ENCODE data around the gene CEP131.

Gene CEP131

DNA sequence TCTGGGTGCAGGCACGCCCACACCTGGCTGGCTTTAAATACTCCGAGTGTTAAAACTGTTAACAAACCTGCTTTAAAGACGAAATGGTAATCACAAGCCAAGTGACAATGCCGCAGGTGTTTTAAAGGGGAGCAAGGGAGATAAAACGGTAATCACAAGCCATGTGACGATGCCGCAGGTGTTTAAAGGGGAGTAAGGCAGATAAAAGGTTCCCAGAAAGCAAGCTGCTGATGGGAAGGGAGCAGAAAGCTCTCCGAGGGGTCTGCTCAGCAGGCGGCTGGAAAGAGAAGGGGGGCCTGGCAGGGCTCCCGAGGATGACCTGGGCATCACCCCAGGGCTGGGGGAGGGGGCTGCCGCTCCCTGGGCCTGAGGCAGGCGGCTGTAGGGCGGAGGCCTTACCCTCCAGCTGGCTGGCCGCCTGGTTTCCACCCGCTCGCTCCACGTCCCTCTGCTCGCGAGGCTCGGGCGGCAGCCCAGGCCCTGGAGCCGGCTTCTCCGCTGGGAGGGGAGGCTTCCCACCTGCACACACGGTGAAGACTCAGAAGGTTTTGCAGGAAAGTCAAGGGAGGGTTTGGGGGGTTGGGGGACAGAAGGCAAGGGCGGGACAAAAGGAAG, 28.4 kb upstream of the CEP131 start:
- no peak for DNase-seq

GRCh38 chr17:81250286-81251093, 27.7 kb upstream of the CEP131 start:
- no peak for DNase-seq

DNA sequence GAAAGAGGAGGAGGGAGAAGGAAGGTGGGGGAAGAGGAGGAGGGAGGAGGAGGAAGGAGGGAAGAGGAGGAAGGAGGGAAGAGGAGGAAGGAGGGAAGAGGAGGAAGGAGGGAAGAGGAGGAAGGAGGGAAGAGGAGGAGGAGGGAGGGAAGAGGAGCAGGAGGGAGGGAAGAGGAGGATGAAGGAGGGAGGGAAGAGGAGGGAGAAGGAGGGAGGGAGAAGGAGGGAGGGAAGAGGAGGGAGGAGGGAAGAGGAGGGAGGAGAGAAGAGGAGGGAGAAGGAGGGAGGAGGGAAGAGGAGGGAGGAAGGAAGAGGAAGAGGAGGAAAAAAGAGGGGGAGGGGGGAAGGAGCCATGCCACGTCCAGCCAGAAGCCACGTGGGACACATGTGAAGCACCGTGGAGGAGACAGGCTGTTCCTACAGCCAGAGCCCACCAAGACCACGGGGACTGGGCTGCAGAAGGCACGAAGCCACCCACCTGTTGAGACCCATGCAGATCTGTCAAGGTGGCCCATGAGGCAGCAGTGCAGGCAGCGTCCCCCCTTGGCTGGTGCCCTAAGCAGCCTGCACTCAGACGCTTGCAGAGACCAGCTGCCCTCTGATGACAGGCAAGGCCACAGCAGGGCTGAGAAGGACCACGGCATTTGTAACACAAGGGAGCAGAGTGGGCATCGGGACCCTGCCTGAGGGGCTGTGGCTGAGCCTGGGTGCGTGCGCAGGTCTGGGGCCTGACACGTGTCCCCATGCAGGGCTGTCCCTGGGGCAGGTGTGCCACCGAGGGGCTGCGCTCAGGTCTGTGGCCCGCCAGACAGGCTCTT, 26.7 kb upstream of the CEP131 start:
- DNase-seq = no peak

- no peak for DNase-seq
Measured at GRCh38 chr17:81248649-81249048, 25.9 kb upstream of the CEP131 start.

DNA sequence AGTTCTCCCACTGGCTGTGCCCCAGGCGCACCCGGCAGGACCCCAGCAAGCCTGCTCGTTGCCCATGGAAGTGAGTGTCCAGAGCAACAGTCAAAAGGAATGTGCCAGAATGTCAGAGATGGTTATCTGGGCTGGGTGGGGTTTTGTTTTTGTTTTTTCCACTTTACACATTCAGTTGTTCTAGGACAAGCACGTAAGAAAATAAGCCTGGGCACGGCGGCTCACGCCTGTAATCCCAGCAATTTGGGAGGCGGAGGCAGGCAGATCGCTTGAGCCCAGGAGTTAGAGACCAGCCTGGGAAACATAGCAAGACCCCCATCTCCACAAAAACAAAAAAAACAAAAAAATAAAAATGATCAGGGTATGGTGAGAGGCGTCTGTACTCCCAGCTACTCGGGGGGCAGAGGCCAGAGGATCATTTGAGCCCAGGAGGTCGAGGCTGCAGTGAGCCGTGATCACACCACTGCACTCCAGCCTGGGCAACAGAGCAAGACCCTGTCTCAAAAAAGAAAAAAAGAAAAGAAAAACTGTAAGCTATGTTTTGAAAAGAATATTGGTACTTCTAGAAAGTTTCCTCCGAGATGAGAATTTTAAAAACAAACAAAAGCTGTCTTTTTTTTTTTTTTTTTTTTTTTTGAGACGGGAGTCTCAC, 24.7 kb upstream of the CEP131 start:
- no peak for DNase-seq

DNA sequence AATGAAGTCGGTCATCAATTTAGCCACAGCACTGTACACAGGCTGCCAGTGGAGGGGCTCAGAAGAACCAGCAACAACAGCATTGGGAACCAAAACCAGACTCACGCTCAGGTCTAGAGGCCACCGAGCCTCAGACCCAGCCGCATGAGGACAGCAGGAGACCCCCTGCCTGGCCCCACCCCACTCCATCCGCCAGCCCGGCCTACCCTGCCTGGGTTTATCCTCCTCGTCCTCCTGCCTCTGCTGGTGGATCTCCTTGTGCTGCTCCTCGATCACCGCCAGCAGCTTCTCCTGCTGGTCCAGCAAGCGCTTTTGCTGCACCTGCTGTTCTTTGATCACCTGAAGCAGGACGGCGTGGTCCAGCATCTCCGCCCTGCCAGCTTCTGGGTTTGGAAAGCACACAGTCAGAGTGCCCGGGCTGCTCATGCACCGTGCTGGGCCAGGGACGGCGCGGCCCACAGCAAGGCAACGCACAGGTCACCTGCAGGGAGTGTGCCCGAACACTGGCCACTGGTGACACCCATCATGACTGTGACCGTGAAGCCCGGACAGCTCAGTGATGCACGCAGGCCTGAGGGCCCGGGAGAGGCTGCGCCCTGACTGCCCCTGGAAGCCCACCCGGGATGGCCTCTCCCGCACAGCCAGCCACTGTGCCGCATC, 24.0 kb upstream of the CEP131 start:
- DNase-seq = no peak

GRCh38 chr17:81246343-81246670, 23.5 kb upstream of the CEP131 start:
- DNase-seq = no peak

DNA sequence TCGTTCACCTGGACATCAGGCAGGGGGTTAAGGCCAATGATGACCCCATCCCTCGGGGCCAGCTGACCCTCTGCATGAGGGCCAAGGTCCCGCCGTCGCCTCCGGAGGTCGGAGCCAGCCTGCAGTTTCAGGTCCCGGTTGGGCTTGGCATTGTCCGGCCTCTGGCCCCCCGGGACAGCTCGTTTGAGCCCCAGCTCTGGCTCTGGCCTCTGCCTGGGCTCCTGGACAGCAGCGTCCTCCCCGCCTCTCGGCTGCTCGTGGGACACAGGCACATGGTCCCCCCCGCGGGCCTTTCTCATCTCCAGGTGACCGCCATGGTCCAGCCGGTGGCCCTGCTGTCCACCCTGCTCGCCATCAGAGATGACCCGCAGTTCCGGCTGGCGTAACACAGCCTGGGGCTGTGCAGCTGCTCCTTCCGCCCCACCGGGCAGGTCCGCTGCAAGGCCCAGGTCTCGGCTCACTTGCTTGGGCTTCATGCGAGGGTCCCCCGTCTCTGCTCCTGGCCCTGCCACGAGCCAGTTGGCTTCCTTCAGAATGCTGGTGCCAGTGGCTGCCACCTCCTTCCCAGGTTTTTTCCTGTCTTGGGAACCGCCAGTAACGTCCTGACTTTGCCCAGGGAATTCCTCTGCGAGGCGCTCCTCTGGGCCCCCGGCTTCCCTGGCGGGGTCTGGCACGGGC, 23.0 kb upstream of the CEP131 start:
- no peak for DNase-seq

DNA sequence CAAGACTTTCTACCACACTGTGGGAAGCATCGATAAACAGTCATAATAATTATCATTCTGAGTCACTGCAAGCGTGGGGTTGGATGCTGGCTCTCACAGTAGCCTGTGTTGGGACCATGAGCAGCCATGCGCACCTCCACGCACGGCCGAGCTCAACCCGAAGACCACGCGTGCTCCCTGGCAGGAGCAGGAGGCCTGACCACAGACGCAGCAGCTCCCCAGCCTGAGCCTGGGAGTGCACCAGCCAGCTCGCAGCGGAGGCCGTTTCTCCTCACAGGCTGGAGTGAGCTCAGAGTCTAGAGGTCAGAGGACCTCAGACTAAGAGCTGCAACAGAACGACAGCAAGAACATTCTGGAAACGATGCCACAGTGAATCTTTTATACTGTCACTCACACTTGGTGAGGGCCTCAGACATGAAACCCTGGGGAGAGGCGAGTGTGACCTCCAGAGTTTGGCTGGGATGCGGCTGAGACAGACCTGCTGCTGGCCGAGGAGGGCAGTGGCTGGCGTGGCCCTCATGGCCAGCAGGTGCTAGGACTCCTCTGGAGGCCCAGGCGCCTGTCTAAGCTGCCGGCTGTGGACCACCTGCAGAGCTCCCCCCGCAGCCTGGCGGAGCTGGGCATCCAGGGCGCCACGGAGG, 22.4 kb upstream of the CEP131 start:
- DNase-seq = no peak

- no peak for DNase-seq
Measured at GRCh38 chr17:81244358-81245023, 21.7 kb upstream of the CEP131 start.

GRCh38 chr17:81243333-81243664, 20.5 kb upstream of the CEP131 start:
- DNase-seq = no peak

DNA sequence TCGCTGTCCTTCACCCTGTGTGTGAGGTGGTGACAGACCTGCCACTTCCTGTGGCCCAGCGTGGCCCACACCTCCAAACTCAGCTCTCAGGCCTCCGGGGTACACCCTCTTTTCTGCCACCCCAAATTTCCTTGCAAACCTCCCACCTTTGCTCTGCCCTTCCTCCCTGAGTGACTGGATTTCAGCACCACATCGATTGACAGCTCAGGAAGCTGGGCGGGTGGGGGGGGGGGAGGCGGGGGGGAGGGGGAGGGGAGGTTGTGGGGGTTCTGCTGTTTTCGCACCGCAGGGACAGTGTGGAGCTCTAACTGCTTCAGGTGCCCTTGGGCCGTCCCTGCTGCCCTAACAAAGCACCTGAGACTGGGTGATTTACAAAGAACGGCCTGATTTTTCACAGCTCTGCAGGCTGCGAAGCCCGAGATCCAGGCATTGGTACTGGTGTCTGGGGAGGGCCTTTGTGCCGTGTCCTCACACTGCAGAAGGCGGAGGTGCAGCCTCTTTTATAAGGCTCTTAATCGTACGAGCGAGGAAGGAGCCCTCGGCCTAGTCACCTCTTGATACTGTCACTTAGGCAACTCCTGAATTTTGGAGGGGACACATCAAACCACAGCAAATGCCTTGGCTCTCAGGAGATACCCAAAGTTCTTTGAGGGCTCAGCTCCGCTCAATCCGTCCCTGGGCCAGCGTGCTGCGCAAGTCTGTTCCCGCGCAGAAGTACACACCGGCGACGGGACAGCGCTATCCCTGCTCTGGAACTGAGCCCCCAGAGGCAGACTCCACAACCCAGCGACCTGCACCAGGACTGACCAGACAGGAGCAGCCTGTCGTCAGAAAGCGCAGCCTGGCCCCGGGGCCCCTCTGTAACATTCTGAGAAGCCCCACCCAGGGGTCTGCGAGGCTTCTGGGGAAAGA, 19.9 kb upstream of the CEP131 start:
- DNase-seq = no peak

DNA sequence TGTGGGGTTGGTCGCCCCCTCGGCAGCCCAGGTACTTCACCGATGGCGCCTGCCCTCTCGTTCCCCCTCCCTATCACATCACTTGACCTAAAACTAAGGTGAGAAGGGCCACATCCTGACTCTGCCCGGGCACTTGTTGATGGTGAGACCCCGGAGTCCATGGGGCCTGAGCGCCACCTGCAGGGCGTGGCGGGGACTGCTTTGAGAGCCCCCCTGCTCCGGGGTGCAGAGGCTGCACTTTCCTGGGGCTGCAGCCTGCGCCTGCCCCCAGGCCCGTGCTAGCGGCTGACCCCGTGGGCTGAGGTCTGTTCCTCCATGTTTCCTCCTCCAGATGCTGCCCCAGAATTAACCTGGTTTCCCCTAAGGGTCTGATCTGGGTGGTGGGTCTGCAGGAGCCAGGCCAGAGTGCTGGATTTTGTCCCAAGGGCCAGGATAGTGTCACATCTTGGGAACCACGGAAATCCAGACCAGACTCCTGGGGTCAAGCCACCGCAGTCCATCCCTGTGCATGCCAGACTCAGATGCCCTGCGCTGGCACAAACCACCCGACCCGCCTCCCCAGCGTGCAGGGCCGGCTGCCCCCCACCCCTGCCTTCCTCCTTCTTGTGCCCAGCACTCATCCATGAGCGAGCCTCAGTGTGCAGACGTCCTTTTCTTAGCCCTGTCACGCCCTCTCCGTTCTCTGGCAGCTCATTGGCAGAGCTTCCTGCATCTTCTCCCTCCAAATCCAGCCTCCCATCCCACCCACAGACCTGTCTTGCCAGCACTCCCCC, 19.1 kb upstream of the CEP131 start:
- peak; percentile 54 to 80 (median 69) for DNase-seq

GRCh38 chr17:81241203-81241602, 18.4 kb upstream of the CEP131 start:
- no peak for DNase-seq

GRCh38 chr17:81240761-81241160, 18.0 kb upstream of the CEP131 start:
- DNase-seq = no peak

- peak in 1 of 3 donors; percentile 20 for DNase-seq
Measured at GRCh38 chr17:81239714-81240555, 17.2 kb upstream of the CEP131 start.

DNA sequence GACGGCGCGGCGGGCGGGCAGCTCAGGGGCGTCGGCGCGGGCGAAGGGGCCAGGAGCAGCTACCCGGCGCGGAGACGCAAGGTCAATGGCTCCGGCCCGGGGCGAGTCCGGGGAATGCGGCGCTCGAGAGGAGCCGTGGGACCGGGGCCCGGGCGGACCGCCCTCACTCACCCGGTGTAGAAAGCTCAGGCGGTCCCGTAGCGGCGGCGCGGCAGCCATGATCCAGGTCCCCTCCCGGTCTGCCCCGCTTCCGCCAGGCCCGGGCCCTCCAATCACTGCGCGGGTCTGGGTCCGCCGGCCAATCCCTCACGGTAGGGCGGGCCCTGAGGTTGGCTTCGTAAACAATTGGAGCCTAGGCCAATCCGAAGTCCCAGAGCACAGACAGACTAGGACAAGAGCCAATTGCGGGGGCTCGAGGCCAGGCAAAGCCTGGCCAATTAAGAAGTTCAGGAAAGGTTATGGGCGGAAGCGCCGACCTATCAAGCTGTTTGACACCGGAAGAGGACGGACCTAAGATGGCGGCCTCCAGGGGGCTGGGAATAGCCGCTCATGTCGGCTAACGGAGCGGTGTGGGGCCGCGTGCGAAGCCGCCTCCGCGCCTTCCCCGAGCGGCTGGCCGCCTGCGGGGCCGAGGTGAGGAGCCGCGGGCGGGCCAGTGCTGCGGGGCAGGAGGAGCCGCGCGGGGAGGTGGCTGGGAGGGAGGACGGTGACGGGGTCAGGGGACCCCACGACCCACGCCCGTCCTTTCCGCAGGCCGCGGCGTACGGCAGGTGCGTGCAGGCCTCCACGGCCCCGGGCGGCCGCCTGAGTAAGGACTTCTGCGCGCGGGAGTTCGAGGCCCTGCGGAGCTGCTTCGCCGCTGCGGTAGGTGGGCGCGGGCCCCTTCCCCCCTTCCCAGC, 16.3 kb upstream of the CEP131 start, which contains the start of the genes NDUFAF8 and TEPSIN:
Gene NDUFAF8 (plus strand): TSS at position 504 of the 899 bp plus-strand sequence. CDS start 46 bp downstream, at position 550.
Gene TEPSIN (minus strand): TSS at position 241 of the 899 bp plus-strand sequence. CDS start 22 bp downstream, at position 219.
- peak; percentile 98 to 99 (median 99) for DNase-seq

Data from suppressor macrophage treated with lipopolysaccharide for 1 hour (primary cell).